Liver (tissue), 9 donors: ENCODE data around the gene ARGLU1. TPM values are rescaled to one million over a fixed set of nuclear protein-coding genes. Genes with fewer than 3 reads are reported as not detected.

Source experiments
- DNase-seq: peaks from one replicate; pipeline ENCODE4 v3.0.0-alpha.2; 2017; ENCODE audit warnings: low spot score
- H3K27ac ChIP-seq, 2 donors: one replicate each; pipeline ENCODE4 v1.7.0; 2013; ENCODE audit warnings: inconsistent platforms in 2 of 2, low read length in 2 of 2, control low read depth in 1 of 2, low read depth in 1 of 2, mild to moderate bottlenecking in 1 of 2
- H3K27me3 ChIP-seq, 4 donors: one replicate each; pipeline versions ENCODE4 v1.6.1 to v1.7.0; 2013; ENCODE audit warnings: low read length in 3 of 4, inconsistent platforms in 1 of 4, mild to moderate bottlenecking in 1 of 4, moderate library complexity in 1 of 4; ENCODE audit not compliant: control insufficient read depth in 4 of 4, insufficient read depth in 4 of 4
- H3K36me3 ChIP-seq, 4 donors: one replicate each; pipeline versions ENCODE4 v1.6.1 to v1.7.0; 2013; ENCODE audit warnings: low read length in 3 of 4, mild to moderate bottlenecking in 3 of 4, low read depth in 1 of 4, moderate library complexity in 1 of 4; ENCODE audit not compliant: control insufficient read depth in 4 of 4, insufficient read depth in 3 of 4
- H3K4me1 ChIP-seq, 4 donors: one replicate each; pipeline versions ENCODE4 v1.6.1 to v1.7.0; 2013; ENCODE audit warnings: low read length in 3 of 4, mild to moderate bottlenecking in 3 of 4, moderate library complexity in 1 of 4; ENCODE audit not compliant: control insufficient read depth in 4 of 4, insufficient read depth in 4 of 4
- H3K4me3 ChIP-seq, 3 donors: one replicate each; pipeline versions ENCODE4 v1.6.1 to v1.7.0; 2013; ENCODE audit warnings: low read length in 3 of 3, control low read depth in 1 of 3, low read depth in 1 of 3, mild to moderate bottlenecking in 1 of 3
- H3K9ac ChIP-seq, 2 donors: one replicate each; pipeline ENCODE4 v1.7.0; 2013; ENCODE audit warnings: low read length in 2 of 2, mild to moderate bottlenecking in 2 of 2, moderate library complexity in 2 of 2, control low read depth in 1 of 2, low read depth in 1 of 2
- H3K9me3 ChIP-seq, 4 donors: one replicate each; pipeline versions ENCODE4 v1.6.1 to v1.7.0; 2013; ENCODE audit warnings: low read length in 3 of 4; ENCODE audit not compliant: control insufficient read depth in 4 of 4
- ATF3 ChIP-seq: IDR thresholded peaks from 2 replicates; pipeline ENCODE4 v1.6.1; 2016; ENCODE audit warnings: antibody characterized with exemption
- CTCF ChIP-seq: fragments of 150-350 bp; IDR thresholded peaks from 2 replicates; pipeline ENCODE4 v1.5.1; 2017; ENCODE audit warnings: improper control_type of control experiment, low read depth, low read length; ENCODE audit not compliant: missing input control
- EGR1 ChIP-seq, 2 donors: IDR thresholded peaks; 2 replicates each; pipeline ENCODE4 v1.6.1; 2016 to 2018; ENCODE audit warnings: antibody characterized with exemption in 2 of 2, low read depth in 2 of 2
- FOXA1 ChIP-seq: IDR thresholded peaks from 2 replicates; pipeline ENCODE4 v1.6.1; 2016; ENCODE audit warnings: antibody characterized with exemption
- FOXA2 ChIP-seq: IDR thresholded peaks from 2 replicates; pipeline ENCODE4 v1.6.1; 2016; ENCODE audit warnings: antibody characterized with exemption
- HNF4A ChIP-seq, 2 donors: conservative IDR thresholded peaks; 2 replicates each; pipeline ENCODE4 v1.6.1; 2016; ENCODE audit warnings: antibody characterized with exemption in 2 of 2, mild to moderate bottlenecking in 2 of 2
- HNF4G ChIP-seq: IDR thresholded peaks from 2 replicates; pipeline ENCODE4 v1.6.1; 2016; ENCODE audit warnings: antibody characterized with exemption
- JUND ChIP-seq, 2 donors: IDR thresholded peaks; 2 replicates each; pipeline ENCODE4 v1.6.1; 2016; ENCODE audit warnings: antibody characterized with exemption in 2 of 2
- MAX ChIP-seq: IDR thresholded peaks from 2 replicates; pipeline ENCODE4 v1.6.1; 2016; ENCODE audit warnings: antibody characterized with exemption
- NR2F2 ChIP-seq: IDR thresholded peaks from 2 replicates; pipeline ENCODE4 v1.6.1; 2016; ENCODE audit warnings: antibody characterized with exemption
- RAD21 ChIP-seq, 2 donors: IDR thresholded peaks; 2 replicates each; pipeline ENCODE4 v1.6.1; 2016; ENCODE audit warnings: antibody characterized with exemption in 2 of 2, mild to moderate bottlenecking in 2 of 2
- REST ChIP-seq: IDR thresholded peaks from 2 replicates; pipeline ENCODE4 v1.6.1; 2016; ENCODE audit warnings: antibody characterized with exemption, mild to moderate bottlenecking
- RXRA ChIP-seq, 2 donors: IDR thresholded peaks; 2 replicates each; pipeline ENCODE4 v1.6.1; 2017 to 2018; ENCODE audit warnings: antibody characterized with exemption in 2 of 2, mild to moderate bottlenecking in 1 of 2
- SP1 ChIP-seq: IDR thresholded peaks from 2 replicates; pipeline ENCODE4 v1.6.1; 2018; ENCODE audit warnings: antibody characterized with exemption, mild to moderate bottlenecking
- TAF1 ChIP-seq: conservative IDR thresholded peaks from 2 replicates; pipeline ENCODE4 v1.6.1; 2016; ENCODE audit warnings: antibody characterized with exemption, mild to moderate bottlenecking
- YY1 ChIP-seq: IDR thresholded peaks from 2 replicates; pipeline ENCODE4 v1.6.1; 2016; ENCODE audit warnings: antibody characterized with exemption, mild to moderate bottlenecking
- ZBTB33 ChIP-seq: IDR thresholded peaks from 2 replicates; pipeline ENCODE4 v1.6.1; 2016; ENCODE audit warnings: antibody characterized with exemption
- WGBS: extraction: QIAGEN DNeasy Blood & Tissue Kit; methylation state at CpG from one replicate; pipeline ENCODE4 v1.1.7; 2013; 5-methylcytosine and 5-hydroxymethylcytosine counted together
- polyA plus RNA-seq, 2 donors: library from polyadenylated mRNA; stranded (reverse) in 1 of 2; unstranded in 1 of 2; fragments of 200-250 nt in 1 of 2; fragments of >200 nt in 1 of 2; fragmentation: Nextera tagmentation in 1 of 2; extraction: Ambion mirVana in 1 of 2; gene quantifications; one replicate each; pipeline versions ENCODE4 v1.2.1 to v1.2.3, GENCODE V29; 2013 to 2015
- total RNA-seq, 2 donors: library from RNA; depleted of rRNA; stranded (reverse); fragments of >200 nt; gene quantifications; one replicate each; pipeline ENCODE4 v1.2.3, GENCODE V29; 2014
- donor health status: healthy.
- donor health status: healthy.
- donor health status: healthy.
- donor health status: healthy.
- donor health status: healthy.

The ARGLU1 gene
- total and polyA plus RNA-seq, 4 donors: 16.7 to 50.8 (median 30.1) TPM

GRCh38 chr13:106498571-106498970 is 69.4 kb downstream of the ARGLU1 start:
- H3K9me3 ChIP-seq: no peaks in the 10 kb centered on the region
- 31% methylated on average over 1 of the region's 1 CpG for WGBS
- H3K36me3 ChIP-seq: no peaks in the 10 kb centered on the region
- no peaks in the 10 kb centered on the region for H3K4me1 ChIP-seq
- DNase-seq: no peak
- H3K9ac ChIP-seq: no peak overlapping the region
- no peaks in the 10 kb centered on the region for H3K27me3 ChIP-seq
- H3K27ac ChIP-seq: no peak overlapping the region
- no peak overlapping the region for H3K4me3 ChIP-seq
- no peak for TF ChIP-seq JUND (IDR thresholded peaks at IDR 0.05)
- TF ChIP-seq EGR1 (IDR thresholded peaks at IDR 0.05; ENCODE audit: low read depth in 2 of 2): no peak
- no peak for TF ChIP-seq FOXA2
- TF ChIP-seq MAX: no peak
- TF ChIP-seq RAD21 (IDR thresholded peaks at IDR 0.05): no peak
- TF ChIP-seq HNF4G: no peak
- TF ChIP-seq CTCF: no peak
- no peak for TF ChIP-seq REST
- no peak for TF ChIP-seq ATF3
- TF ChIP-seq SP1: no peak
- TF ChIP-seq FOXA1: no peak
- TF ChIP-seq YY1: no peak
- no peak for TF ChIP-seq TAF1
- no peak for TF ChIP-seq RXRA (IDR thresholded peaks at IDR 0.05)
- TF ChIP-seq ZBTB33: no peak
- TF ChIP-seq NR2F2: no peak

- H3K9me3 ChIP-seq: no peaks in the 10 kb centered on the region
- H3K9ac ChIP-seq: no peak overlapping the region
- no peaks in the 10 kb centered on the region for H3K27me3 ChIP-seq
- no peak overlapping the region for H3K4me3 ChIP-seq
- no peak overlapping the region for H3K27ac ChIP-seq
- H3K4me1 ChIP-seq: no peaks in the 10 kb centered on the region
- H3K36me3 ChIP-seq: no peaks in the 10 kb centered on the region
- WGBS: 45% methylated on average over 3 of the region's 3 CpGs
- no peak for DNase-seq
- TF ChIP-seq NR2F2: no peak
- TF ChIP-seq CTCF: no peak
- no peak for TF ChIP-seq HNF4G
- TF ChIP-seq YY1: no peak
- TF ChIP-seq HNF4A (conservative IDR thresholded peaks at IDR 0.05): no peak
- TF ChIP-seq ZBTB33: no peak
- TF ChIP-seq SP1: no peak
- no peak for TF ChIP-seq ATF3
- TF ChIP-seq MAX: no peak
Measured at GRCh38 chr13:106498158-106498557, 69.8 kb downstream of the ARGLU1 start.
